ENCODE measurements around the gene SRGAP2C. TPM values are rescaled to one million over a fixed set of nuclear protein-coding genes. Genes with fewer than 3 reads are reported as not detected.
"Not testable (repeated sequence)": the region's sequence is repeated elsewhere in the genome, so short reads cannot be mapped to it uniquely, and the experiment has no call there.

SRGAP2C gene
- total RNA-seq, 1 donor from 2014 or later = 51.0 TPM

GRCh38 chr1:121317491-121318468 is 133.0 kb downstream of the SRGAP2C start:
- FAIRE-seq = not testable (repeated sequence)

DNA sequence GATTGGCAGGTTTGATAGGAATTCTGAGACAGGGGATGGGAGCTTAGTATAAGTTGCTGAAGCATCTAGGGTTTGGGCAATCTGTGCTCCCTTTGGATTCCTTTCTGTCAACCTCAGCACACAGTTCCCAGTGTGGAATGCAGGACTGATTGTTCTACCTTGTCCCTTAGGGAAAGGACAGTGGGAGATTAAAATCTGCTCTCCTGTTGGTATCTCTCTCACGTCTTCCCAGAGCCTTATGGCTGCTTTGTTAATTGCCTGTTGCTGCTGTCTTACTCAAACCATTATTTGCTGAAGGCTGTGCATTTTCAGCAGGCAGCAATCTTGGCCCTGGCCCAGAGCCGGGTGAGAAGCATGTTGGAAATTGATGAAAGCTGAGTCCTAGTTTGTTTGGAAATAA is 133.9 kb downstream of the SRGAP2C start:
- FAIRE-seq; DNase-seq (ENCODE audit: low spot score in 2 of 2): not testable (repeated sequence)

More at GRCh38 chr1:121317491-121318468, 133.0 kb downstream of the SRGAP2C start:
- not testable (repeated sequence) for DNase-seq (ENCODE audit: low spot score in 2 of 2)

GRCh38 chr1:121321660-121322059 is 136.9 kb downstream of the SRGAP2C start:
- not testable (repeated sequence) for DNase-seq (ENCODE audit: low spot score in 2 of 2); FAIRE-seq

DNA sequence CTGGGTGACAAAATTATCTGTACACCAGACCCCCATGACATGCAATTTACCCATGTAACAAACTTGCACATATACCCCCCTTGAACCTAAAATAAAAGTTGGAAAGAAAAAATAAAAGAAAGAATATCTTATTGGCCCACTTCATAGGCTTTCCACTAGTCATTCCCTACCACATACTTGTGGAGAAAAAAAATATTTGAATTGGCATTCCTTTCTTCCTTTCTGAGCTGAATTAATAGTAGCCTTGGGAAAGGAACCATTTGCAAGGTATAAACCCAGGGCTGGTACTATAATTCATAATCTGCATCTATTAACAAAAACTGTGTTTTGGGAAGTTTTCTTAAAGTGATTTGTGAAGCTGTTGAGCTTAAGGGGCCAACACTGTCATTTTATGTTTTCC is 140.0 kb downstream of the SRGAP2C start:
- DNase-seq (ENCODE audit: low spot score in 2 of 2); FAIRE-seq: not testable (repeated sequence)

GRCh38 chr1:121332141-121332540 is 147.4 kb downstream of the SRGAP2C start:
- not testable (repeated sequence) for DNase-seq (ENCODE audit: low spot score in 2 of 2); FAIRE-seq

DNA sequence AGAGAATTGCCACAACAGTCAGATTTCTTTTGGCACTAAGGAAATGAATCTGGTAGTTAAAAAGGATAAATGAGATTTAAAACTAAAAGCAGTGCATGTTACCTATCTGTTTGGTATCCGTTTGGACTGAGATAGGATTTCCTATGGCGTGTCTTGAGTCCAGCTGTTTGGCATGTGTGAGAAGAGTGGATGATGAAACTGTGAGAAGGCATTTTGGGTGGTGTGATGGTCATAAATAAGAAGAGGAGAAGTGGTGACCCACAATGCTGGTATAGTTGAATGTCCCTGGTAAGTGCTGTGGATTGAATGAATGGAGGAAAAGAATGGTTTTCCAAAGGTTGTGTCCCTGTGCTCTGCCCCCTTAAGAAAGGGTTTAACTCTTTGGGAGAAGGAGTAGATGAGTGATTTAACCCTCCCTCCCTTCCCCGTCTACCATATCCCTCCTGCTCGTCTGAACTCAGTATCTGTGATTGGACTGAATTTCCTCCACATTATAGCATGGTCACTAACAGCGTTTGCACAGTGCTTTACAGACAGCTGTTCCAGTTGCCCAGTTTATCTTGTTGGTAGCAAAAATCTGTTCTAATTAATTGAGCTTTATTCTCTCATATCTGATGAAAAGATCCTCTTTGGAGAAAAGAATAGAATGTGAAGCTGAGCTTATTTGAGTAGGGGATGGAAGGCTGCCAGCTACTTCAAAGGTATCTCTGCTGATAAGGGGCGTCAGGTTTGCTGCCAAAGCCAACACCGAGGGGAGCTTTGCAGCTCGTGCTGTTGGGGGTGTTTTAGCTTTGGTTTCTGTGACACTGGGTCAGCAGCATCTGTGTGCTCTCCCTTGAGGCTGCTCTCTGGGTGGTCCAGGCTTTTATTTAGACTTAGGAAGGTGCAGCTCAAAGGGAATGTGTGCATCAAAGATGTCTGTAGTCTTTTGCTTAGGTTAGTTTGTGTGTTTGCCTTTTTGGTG is 148.1 kb downstream of the SRGAP2C start:
- not testable (repeated sequence) for DNase-seq (ENCODE audit: low spot score in 2 of 2); FAIRE-seq

- not testable (repeated sequence) for FAIRE-seq
Observed at GRCh38 chr1:121337958-121338357, 153.2 kb downstream of the SRGAP2C start.

DNA sequence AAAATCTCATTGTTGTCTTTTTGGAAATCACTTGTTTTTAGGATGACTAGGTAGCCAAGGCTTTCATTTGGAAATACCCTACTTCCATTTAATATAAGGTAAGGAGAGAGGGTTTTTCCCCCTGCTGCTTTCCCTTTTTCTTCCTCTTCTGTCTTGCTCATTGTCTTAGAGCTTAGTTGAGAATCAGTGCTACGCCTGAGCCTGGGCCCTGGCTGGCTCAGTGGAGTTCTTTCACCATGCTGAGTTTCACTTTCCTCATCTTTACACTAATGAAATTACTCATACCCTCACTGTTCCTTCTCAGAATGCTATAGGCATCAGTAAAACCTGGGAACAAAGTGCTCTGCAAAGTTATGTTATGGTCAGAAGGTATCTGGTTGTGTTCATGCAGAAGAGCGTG is 154.8 kb downstream of the SRGAP2C start:
- not testable (repeated sequence) for FAIRE-seq

More at GRCh38 chr1:121337958-121338357, 153.2 kb downstream of the SRGAP2C start:
- not testable (repeated sequence) for DNase-seq (ENCODE audit: low spot score in 2 of 2)

GRCh38 chr1:121343311-121343906 is 158.6 kb downstream of the SRGAP2C start:
- FAIRE-seq; DNase-seq (ENCODE audit: low spot score in 2 of 2): not testable (repeated sequence)

More for the DNA sequence above, 154.8 kb downstream of the SRGAP2C start:
- DNase-seq (ENCODE audit: low spot score in 2 of 2) = not testable (repeated sequence)

DNA sequence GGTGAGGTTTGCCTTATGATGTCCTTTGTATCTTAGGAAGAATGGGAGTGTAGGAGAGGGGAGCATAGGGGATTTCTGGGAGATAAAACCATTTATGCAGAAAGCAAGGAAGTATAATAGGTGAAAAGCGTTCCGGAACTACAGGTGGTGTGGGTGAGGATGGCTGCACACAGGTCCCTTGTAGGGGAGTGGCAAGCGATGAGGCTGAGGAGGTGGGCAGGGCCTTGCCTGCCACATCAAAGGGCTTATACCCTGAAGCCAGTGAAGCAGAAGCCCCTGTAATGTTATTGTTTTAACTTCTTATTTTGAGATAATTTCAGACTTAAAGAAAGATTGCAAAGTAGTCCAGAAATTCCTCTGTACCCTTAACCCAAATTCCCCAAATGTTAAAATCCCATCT is 159.6 kb downstream of the SRGAP2C start:
- DNase-seq (ENCODE audit: low spot score in 2 of 2); FAIRE-seq: not testable (repeated sequence)

DNA sequence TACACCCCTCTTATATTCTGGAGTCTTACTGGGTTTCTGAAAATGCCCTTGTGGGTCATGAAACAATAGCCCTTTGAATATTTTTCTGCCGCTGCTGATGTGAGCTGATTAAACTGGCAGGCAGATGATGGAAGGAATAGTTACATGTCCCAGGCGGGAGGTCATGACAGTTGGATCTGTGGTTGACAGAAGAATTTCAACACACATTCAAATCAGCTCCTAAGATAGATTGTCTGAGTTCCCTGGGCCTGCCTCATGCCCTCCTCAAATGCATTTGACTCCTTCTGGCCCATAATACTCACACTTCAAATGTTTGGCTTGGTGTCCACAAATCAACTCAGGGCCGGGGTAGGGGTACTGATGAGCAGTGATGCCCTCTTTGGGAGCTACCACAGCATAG is 161.9 kb downstream of the SRGAP2C start:
- FAIRE-seq; DNase-seq (ENCODE audit: low spot score in 2 of 2): not testable (repeated sequence)

GRCh38 chr1:121347476-121347875 is 162.7 kb downstream of the SRGAP2C start:
- not testable (repeated sequence) for FAIRE-seq; DNase-seq (ENCODE audit: low spot score in 2 of 2)

DNA sequence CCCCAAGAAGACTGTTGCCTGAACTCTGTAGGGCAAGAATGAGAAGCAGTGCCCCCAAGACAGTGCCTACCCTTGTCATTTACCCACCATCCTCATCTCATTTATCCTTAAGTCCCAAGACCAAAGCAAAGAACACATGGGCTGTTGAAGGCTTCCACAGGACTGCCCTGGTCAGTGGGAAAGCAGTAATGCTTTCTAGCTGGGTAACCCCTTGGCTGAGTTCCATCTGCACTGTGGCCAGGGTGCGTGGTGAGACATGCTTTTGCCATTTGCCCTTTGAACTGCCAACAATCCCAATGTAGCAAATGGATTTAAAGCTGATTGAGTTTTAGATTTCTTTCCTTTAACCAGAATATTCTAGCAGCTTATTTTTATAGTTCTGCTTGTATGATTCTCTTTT is 163.3 kb downstream of the SRGAP2C start:
- not testable (repeated sequence) for FAIRE-seq; DNase-seq (ENCODE audit: low spot score in 2 of 2)

GRCh38 chr1:121349332-121349967 is 164.7 kb downstream of the SRGAP2C start:
- not testable (repeated sequence) for FAIRE-seq; DNase-seq (ENCODE audit: low spot score in 2 of 2)

DNA sequence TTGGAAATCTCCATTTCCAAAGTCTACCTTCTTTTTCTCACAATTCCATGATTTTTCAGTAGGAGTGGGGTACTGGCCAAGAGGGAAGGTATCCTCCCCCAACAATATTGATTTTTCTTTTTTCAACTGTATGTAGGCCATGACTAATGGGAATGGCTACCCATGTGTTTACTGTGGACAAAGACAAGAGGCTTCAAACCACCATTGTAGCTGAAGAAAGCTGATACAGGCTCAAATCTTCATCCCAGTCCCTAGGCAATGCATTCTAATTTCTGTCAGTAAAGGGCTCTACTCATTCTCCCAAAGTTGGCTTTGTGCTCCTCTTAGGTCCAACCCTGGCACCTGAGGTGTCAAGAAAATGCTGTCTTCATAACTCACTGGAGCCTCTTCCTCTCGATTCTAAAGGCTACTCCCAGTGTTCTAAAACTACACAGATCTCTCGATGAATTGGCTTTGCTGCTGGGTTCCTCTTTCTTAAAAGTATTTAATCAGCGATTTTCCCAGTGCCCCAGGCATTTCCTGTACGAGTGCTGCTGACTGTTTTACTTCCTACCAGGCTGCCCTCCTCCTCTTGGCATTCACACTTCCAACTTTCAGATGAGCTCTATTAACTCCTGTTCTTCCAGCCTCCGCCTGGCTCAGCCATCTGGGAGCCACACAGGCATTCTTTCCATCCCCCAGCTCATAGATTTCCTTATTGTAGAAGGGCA is 171.1 kb downstream of the SRGAP2C start:
- FAIRE-seq; DNase-seq (ENCODE audit: low spot score in 2 of 2): not testable (repeated sequence)

GRCh38 chr1:121356819-121357218 is 172.0 kb downstream of the SRGAP2C start:
- DNase-seq (ENCODE audit: low spot score in 2 of 2); FAIRE-seq: not testable (repeated sequence)

DNA sequence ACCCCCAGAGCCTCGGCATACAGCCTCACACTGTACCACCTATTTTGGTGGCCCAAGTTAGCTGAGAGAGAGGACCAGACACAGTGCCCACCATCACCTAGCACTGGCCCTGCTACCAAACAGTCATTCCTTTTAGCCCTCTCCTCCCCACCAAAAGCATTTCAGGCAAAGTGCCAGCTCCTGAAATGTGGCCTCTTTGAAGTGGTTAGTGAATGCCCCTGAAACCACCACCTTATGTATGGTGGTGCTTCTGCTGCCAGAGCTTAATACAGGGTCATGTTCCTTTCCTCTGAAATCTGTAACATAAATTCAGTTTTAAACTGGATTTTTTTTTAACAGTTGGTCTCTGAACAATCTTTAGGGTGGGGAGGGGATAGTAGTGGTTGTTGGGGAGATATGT is 175.8 kb downstream of the SRGAP2C start:
- not testable (repeated sequence) for FAIRE-seq; DNase-seq (ENCODE audit: low spot score in 2 of 2)

- not testable (repeated sequence) for DNase-seq (ENCODE audit: low spot score in 2 of 2); FAIRE-seq
Observed at GRCh38 chr1:121361451-121362233, 176.9 kb downstream of the SRGAP2C start.
